ES-I3 (cell line): ENCODE results near the gene BAIAP2.

ENCODE experiments used
- H3K36me3 ChIP-seq: 2 replicates; pipeline ENCODE4 v1.6.1; 2013; ENCODE audit warnings: mild to moderate bottlenecking, low read length, control low read depth, moderate library complexity; ENCODE audit not compliant: insufficient read depth
- H3K4me1 ChIP-seq: 2 replicates; pipeline ENCODE4 v1.6.1; 2013; ENCODE audit warnings: mild to moderate bottlenecking, control low read depth, low read length; ENCODE audit not compliant: insufficient read depth
- H3K9ac ChIP-seq: 2 replicates; pipeline ENCODE4 v1.6.1; 2013; ENCODE audit warnings: low read depth, mild to moderate bottlenecking, low read length, moderate library complexity
- H3K9me3 ChIP-seq: 2 replicates; pipeline ENCODE4 v1.6.1; 2013; ENCODE audit warnings: mild to moderate bottlenecking, low read length, moderate library complexity; ENCODE audit not compliant: control insufficient read depth, insufficient read depth

The BAIAP2 gene

DNA sequence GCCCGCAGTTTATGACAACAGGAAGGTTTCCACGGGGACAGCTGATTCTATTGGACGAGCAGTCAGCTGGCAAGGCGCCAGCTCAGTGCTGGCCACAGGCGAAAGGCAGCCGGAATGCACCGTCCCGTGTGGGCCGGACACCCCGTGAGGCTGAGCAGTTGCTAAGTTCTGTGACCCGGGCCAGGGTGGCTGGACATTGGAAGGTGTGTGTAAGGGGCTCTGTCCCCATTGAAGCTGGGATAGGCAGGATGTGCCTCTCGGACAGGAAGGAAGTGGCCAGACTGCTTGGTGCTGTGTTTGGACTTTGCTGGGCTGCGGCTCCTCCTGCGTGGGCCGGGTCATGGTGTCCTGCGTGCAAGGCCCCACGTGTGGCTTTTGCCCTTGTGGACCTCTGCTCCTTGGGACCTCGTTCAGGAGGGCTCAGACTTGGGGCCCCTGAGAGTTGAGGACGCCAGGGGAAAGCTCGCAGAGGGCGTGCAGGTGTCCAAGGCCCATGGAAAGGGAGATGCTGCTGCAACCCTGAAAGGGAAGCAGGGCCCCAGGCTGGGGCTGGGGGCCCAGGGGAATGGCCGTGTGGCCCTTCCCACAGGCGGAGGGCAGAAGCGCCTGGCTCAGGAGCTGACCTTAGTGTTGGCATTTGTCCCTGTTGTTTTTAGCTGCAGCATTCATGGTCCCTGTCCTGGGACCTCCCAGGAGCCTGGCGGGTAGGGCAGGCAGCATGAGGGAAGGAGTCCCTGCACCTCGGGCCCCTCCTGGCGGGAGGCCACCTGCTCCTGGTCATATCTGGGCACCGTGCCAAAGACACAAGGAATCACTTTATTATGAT is 10.0 kb downstream of the BAIAP2 start:
- no peaks in the 10 kb centered on the region for H3K9me3 ChIP-seq
- no peaks in the 10 kb centered on the region for H3K36me3 ChIP-seq
- H3K4me1 ChIP-seq = peaks cover 17% of the 10 kb centered on the region; the same call in 1 of the 2 replicates
- no peak overlapping the region for H3K9ac ChIP-seq

DNA sequence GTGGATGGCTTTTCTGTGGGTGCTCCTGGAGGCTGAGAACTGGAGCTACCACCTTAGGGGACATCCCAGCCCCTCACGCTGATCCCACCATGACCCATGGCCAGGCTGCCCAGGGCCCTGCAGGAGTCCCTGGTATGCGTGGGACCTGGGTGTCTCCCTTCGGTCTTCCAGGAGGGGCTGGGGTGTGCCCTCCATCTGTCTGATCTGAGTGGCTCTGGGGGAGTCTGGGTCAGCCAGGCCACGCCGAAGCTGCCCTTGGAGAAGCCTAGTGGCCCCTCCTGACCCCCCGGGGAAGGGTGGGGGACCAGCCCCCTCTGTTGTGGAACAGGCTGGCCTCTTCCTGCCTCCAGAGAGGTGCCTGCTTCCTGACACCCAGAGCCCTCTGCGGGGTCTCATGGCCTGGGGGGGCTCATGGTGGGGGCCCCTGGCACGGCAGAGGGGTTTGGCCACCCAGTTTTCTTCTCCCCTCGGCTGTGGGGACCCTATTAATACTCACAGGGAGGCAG is 10.7 kb downstream of the BAIAP2 start:
- Histone ChIP-seq H3K36me3 (no peaks in the 10 kb centered on the region), H3K4me1 (peaks cover 12% of the 10 kb centered on the region; the same call in 1 of the 2 replicates), H3K9ac (no peak overlapping the region), H3K9me3 (no peaks in the 10 kb centered on the region)

DNA sequence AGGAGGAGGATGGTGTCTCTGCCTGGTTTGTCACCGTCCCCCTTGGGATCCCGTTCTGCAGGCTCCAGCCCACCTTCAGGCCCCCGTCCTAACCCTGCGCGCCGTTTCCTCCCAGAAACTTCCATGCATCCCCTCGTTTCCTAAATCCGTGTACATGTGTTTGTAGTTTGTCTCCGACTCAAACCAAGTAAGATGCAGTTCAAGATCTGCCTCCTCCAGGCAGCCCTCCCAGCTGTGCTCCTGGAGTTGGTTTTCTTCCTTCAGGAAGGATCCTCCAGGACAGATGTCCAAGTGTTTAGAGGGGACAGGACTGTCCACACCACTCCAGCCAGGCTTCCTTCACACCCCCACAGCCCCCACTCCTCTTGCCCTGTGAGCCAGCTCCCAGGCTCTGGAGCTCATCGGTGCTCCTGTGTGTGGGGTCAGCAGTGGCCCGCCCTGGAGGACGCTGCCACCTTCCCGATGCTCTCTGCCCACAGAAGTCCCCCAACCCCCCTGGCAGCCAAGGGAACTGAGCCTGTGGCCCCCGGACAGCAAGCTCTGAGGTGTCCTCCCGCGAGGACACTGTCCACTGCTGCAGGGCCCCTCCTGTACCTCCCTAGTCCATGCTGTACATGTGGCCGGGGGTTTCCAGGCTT is 11.3 kb downstream of the BAIAP2 start:
- no peaks in the 10 kb centered on the region for H3K9me3 ChIP-seq
- no peak overlapping the region for H3K9ac ChIP-seq
- H3K4me1 ChIP-seq = peaks cover 11% of the 10 kb centered on the region; the same call in 1 of the 2 replicates
- no peaks in the 10 kb centered on the region for H3K36me3 ChIP-seq

DNA sequence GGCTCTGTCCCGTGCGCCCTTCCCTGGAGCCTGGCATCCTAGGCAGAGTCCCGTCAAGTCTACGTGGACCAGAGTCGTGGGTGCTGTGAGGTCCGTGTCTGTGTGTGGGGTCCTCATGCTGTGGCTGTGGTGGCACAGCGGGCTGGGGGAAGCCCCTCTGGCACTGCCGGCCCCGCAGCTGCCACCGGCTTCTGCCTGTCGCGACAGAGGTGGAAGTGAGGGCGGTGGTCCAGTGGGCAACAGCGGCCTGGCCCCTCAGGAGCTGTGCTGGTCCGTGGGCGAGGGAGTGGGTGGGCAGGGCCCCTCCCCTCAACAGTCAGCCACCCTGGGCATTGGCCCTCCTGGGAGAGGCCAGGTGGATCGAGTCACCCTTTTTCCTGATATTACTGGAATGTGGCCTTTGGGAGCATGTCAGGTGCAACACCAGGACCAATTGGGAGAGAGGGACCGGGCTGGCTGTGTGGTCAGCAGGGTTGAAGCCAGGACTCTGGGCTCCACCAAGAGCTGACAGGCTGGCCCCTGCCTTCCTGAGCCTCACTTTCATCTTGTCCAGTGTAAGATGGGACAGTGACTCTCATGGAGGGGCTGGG is 11.9 kb downstream of the BAIAP2 start:
- Histone ChIP-seq H3K36me3 (no peaks in the 10 kb centered on the region), H3K4me1 (peaks cover 11% of the 10 kb centered on the region; the same call in 1 of the 2 replicates), H3K9ac (no peak overlapping the region), H3K9me3 (no peaks in the 10 kb centered on the region)

DNA sequence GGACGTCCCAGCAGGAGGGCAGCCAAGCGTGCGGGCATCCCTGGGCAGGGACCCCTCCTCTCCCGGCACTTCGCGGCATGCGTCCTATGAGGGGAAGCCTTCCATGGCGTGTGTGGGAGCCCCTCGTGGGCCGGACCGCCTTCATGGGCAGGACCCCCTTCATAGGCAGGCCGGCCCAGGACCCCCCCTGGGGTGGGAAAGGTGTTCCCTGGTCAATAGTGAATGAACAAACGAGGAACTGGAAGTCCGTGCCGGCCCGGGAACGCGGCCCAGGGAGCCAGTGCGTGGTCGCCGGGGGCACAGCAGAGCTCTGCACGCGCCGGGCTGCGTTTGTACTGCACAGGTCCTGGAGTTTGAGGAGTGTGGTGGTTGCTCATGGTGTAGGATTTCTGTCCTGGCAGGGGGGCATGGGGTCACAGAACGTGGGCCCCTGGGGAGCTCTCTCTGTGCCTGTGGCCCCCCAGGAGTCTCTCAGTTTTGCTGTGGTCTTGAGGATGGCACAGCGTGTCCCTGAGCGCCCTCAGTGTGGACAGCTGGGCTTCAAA is 13.9 kb downstream of the BAIAP2 start:
- H3K4me1 ChIP-seq = peaks cover 17% of the 10 kb centered on the region; the same call in 1 of the 2 replicates
- no peaks in the 10 kb centered on the region for H3K36me3 ChIP-seq
- H3K9me3 ChIP-seq = no peaks in the 10 kb centered on the region
- H3K9ac ChIP-seq = no peak overlapping the region

DNA sequence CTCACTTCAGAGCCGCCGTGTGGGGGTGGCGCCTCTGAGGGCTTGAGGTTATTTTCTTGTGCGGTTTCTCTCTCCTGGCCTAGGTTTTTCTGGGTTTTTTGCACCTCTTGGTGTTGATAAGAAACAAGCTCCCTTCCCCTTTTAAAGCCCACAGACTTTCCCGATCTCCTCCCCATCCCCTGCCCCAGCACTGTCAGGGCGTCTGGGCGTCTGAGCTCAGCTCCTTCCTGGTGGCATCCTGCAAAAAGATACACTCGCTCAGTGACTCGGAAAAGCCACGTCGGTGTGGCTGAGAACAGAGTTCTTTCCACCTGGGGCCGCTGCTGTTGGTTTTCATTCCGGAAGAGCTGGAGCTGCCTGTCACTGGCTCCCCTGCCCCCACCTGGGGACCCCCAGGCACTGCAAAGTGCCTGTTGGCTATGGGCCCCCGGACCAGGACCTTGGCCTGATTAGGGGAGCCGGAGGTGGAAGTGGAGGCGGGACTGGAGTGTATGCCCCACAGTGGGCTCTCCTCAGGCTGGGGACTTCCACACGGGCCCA is 14.5 kb downstream of the BAIAP2 start:
- H3K9ac ChIP-seq = no peak overlapping the region
- no peaks in the 10 kb centered on the region for H3K36me3 ChIP-seq
- peaks cover 12% of the 10 kb centered on the region; the same call in 1 of the 2 replicates for H3K4me1 ChIP-seq
- no peaks in the 10 kb centered on the region for H3K9me3 ChIP-seq

DNA sequence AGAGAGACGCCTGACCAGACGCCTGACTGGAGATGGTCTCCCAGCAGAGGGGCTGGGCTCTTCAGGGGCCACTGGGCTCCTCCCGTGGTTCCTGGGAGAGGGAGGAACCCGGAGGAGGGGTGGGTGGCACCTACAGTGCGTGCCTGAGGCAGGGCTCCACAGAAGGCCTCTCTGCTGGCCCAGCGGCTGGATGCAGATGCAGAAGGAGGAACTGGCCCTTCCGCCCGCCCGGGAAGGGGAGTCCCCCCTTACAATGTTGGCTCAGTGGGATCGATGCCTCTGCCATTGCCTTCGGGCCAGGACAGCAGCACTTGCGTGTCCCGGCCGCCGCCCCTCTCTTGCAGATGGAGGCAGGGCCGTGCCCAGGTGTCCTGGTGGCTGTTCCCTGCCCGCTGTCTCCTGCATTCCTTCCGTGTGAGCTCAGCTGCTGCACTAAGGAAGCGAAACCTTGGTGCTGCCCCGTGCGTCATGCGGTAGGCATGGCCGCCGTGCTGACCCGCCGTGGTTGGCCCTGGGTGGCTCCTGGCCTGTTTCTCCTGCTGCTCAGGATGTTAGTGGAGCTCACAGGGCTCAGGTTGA is 15.1 kb downstream of the BAIAP2 start:
- no peak overlapping the region for H3K9ac ChIP-seq
- peaks cover 6% of the 10 kb centered on the region; the same call in 1 of the 2 replicates for H3K4me1 ChIP-seq

DNA sequence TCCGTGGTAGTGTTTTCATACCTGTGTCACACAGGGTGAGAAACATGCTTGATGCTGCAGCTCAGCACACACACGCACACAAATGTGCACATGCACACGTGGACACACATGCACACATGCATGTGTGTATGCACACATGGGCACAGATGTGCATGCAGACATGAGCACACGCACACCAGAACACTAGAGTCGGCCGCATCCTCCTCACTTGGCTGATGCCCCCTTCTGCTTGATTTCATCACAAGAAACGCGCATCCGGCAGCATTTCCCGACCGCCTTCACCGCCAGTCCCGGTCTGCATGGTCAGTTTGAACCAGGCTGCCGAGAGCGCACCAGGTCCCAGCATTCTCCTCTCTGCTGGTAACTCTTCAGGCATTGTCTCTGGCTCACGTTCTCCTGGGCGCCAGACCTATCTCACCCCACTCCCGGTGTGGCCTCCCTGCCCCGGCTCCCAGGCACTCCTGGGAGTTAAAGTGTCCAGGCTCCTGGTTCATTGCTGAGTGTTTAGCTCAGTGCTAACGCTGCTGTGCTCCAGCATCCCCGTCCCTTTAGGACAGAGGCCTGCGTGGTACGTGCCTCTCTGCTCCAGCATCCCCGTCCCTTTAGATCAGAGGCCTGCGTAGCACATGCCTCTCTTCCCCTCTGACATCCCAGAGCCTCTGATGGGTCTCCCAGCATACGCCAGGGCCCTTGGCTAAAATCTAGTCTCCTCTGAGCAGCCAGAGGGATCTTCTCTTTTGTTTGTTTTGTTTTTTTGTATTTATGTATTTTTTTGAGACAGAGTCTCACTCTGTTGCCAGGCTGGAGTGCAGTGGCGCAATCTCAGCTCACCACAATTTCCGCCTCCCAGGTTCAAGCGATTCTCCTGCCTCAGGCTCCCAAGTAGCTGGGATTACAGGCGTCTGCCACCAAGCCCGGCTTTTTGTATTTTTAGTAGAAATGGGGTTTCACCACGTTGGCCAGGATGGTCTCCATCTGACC is 16.0 kb downstream of the BAIAP2 start:
- Histone ChIP-seq H3K36me3 (no peaks in the 10 kb centered on the region; the same call in 1 of the 2 replicates), H3K4me1 (peaks cover 6% of the 10 kb centered on the region; the same call in 1 of the 2 replicates), H3K9me3 (no peaks in the 10 kb centered on the region), H3K9ac (no peak overlapping the region)

More for the DNA sequence above, 15.1 kb downstream of the BAIAP2 start:
- Histone ChIP-seq H3K36me3 (no peaks in the 10 kb centered on the region), H3K9me3 (no peaks in the 10 kb centered on the region)

DNA sequence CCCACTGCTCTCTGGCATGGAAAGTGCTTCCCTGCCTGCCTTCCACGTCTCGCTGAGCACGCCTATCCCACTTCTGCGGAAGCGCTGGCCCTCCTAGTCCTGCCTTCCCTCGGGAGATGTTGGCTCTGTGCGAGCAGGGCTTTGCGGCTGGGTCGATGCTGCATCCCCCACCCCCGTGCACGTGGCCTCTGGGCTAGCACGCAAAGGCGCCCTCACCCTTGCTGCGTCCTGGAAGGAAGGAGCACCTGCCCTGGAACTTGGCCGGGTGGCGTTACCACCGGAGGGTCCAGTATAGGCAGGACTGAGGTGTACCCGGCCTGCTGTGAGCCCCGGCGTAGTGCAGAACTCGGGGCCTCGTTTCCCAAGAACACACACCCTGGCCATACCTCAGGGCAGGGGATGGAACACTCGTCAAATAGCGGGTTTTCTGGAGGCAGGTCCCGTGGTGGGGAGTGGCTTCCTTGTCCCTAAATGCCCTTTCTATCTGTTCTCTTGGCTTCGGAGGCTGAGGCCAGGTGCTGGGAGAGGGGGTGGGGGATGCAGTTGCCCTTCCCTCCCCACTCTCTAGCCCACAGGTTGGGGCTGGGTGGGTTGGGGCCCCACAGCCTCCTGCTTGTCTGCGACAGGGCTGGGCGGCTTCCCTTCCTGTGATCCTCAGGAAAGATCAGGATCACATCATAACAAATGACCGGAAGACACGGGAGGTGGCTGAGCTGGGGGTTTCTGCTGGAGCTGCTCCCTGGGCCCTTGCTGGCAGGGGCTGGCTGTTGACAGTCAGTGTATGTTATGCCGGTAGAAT is 17.4 kb downstream of the BAIAP2 start:
- Histone ChIP-seq H3K9ac (no peak overlapping the region), H3K36me3 (no peaks in the 10 kb centered on the region; the same call in 1 of the 2 replicates), H3K4me1 (peaks cover 14% of the 10 kb centered on the region), H3K9me3 (no peaks in the 10 kb centered on the region)

DNA sequence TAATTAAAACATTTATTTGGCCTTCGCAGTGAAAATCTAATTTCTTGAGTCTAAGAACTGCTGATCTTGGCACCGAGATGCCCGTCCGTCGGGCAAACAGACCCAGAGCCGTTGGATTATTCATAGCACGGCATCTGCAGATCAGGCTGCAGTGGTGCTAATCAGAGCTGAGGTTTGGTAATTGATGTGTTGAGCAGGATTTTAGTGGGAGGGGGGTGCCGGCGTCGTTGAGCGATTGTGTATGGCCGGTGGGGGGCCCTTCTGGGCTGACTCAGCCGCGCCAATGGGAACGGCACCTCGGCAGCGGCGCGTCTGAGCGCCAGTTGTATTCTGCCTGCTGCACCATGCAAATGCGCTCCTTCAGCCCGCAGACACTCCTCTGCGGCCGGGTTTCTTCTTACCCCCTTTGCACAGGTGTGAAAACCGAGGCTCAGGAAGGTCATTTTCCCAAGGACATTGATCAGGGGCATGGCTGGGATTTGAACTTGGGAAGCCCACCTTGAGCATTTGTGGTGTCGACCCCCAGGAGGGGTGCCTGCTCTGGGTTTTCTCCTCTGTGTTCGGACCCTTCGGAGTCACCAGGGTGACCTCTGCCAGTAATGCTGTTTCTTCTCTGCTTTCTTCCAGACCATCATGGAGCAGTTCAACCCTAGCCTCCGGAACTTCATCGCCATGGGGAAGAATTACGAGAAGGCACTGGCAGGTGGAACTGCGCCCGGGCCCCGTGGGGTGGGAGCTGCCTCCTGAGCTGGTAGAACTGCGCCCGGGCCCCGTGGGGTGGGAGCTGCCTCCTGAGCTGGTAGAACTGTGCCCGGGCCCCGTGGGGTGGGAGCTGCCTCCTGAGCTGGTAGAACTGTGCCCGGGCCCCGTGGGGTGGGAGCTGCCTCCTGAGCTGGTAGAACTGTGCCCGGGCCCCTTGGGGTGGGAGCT is 18.4 kb downstream of the BAIAP2 start:
- no peaks in the 10 kb centered on the region for H3K9me3 ChIP-seq
- no peaks in the 10 kb centered on the region; the same call in 1 of the 2 replicates for H3K36me3 ChIP-seq
- no peak overlapping the region for H3K9ac ChIP-seq
- peaks cover 17% of the 10 kb centered on the region for H3K4me1 ChIP-seq

DNA sequence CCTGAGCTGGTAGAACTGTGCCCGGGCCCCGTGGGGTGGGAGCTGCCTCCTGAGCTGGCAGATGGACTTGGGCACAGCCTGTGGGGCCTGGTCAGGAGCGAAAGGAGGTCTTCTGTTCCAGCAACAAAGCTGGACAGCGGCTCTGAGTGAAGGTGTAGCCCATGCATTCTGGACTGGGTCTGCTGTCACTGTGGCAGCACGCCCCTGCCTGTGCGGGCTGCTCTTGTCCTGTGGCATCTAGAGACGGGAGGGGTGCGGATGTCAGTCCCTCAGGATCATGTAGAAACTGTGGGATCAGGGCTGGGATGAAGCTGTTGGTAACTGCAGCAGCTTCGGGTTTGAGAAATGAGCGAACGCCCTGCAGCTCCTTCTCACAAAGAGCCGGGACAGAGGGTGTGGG is 19.4 kb downstream of the BAIAP2 start:
- no peak overlapping the region for H3K9ac ChIP-seq
- no peaks in the 10 kb centered on the region for H3K9me3 ChIP-seq
- peaks cover 17% of the 10 kb centered on the region for H3K4me1 ChIP-seq
- no peaks in the 10 kb centered on the region; the same call in 1 of the 2 replicates for H3K36me3 ChIP-seq
